Measurements from ENCODE around the gene MYH7B. TPM values are rescaled to one million over a fixed set of nuclear protein-coding genes. Genes with fewer than 3 reads are reported as not detected.

MYH7B gene
- total and polyA plus RNA-seq, 7 donors: 5.7 to 101 (median 11.5) TPM

DNA sequence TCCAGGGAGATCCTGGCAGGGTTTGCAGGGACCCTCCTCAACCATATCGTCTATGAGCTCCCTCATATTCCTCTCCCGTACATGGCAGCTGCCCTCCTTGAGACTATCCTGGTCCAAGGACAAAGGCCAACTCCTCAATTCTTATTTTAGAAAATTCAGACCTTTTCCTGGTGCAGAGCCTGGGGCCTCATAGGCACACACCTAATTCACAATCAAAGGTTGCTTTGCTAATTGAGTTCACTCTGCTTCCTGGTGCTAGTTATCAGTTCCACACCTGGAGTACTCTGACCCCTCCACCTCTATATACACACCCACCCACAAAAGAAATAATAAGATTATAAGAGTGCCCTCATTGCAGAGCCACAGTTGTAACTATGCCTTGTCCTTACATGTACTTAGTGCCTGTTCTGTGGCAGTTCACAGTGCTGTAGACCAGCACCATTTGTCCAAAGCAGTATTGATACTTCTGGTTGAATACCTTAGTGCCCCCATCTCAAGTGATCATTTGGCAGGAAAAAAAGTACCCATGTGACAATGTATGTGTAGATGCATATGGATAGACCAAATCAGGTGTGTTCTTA lies 38.8 kb upstream of the MYH7B start:
- intact Hi-C loops (cut with DNase I): no loop called here
- H3K36me3 ChIP-seq (ENCODE audit: insufficient read depth in 1 of 2, low read depth in 1 of 2): peaks cover 4 to 61% of the 10 kb centered on the region in 2 donors
- H3K4me1 ChIP-seq: peaks cover 33% of the 10 kb centered on the region

GRCh38 chr20:34920055-34920454 lies 35.6 kb upstream of the MYH7B start:
- Histone ChIP-seq H3K27ac (peak overlapping the region; percentile 11), H3K4me3 (no peak overlapping the region), H3K4me1 (peaks cover 36% of the 10 kb centered on the region), H3K36me3 (ENCODE audit: insufficient read depth in 1 of 2, low read depth in 1 of 2) (peaks cover 4 to 63% of the 10 kb centered on the region in 2 donors), H3K27me3 (ENCODE audit: insufficient read depth in 3 of 3, low read length in 2 of 3) (no peaks in the 10 kb centered on the region), H3K9me3 (no peaks in the 10 kb centered on the region)
- ATAC-seq (no peak), DNase-seq (no peak)
- no peak for TF ChIP-seq CTCF (IDR thresholded peaks at IDR 0.05)
- intact Hi-C loops (cut with DNase I): no loop called here

More for the DNA sequence above, 38.8 kb upstream of the MYH7B start:
- H3K27me3 ChIP-seq (ENCODE audit: insufficient read depth in 3 of 3, low read length in 2 of 3): no peaks in the 10 kb centered on the region
- H3K4me3 ChIP-seq: no peak overlapping the region
- ATAC-seq: no peak
- 43 to 59% (median 44%) methylated on average over 2 of the region's 2 CpGs for WGBS, 3 donors
- no peak for DNase-seq
- no peak for TF ChIP-seq CTCF (IDR thresholded peaks at IDR 0.05)
- H3K9me3 ChIP-seq: no peaks in the 10 kb centered on the region
- H3K27ac ChIP-seq: peak overlapping the region; percentile 9

DNA sequence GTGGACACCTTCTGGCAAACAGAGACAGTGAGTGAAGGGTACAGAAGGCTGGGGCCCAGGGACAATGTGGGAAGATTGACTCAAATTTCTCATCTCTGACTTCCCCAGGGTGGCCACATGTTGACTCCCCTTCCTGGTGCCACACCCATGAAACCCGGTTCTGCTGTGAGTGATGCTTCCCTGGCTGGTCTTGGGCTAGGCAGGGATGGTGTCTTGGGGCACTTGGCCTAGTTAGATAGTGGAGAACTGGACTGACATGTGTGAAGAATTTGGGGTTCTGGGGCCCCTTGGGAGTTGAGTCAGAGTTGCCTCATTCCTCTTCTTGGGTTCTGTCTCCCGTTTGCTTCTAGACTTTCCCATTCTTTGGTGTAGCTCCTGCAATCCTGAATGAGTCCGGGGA lies 34.2 kb upstream of the MYH7B start:
- Histone ChIP-seq H3K9me3 (no peaks in the 10 kb centered on the region), H3K36me3 (ENCODE audit: insufficient read depth in 1 of 2, low read depth in 1 of 2) (peaks cover 4 to 76% of the 10 kb centered on the region in 2 donors), H3K4me3 (no peak overlapping the region), H3K4me1 (peaks cover 34% of the 10 kb centered on the region), H3K27me3 (ENCODE audit: insufficient read depth in 3 of 3, low read length in 2 of 3) (no peaks in the 10 kb centered on the region), H3K27ac (peak overlapping the region; percentile 87)
- intact Hi-C loops (cut with DNase I): no loop called here
- DNase-seq (no peak), ATAC-seq (no peak)
- TF ChIP-seq CTCF (IDR thresholded peaks at IDR 0.05): no peak
- WGBS, 3 donors: 70 to 79% (median 72%) methylated on average over 3 of the region's 3 CpGs

- DNase-seq (no peak), ATAC-seq (peak; percentile 82 to 89 (median 86))
- Histone ChIP-seq H3K27me3 (ENCODE audit: insufficient read depth in 3 of 3, low read length in 2 of 3) (no peaks in the 10 kb centered on the region), H3K27ac (peak overlapping the region; percentile 87), H3K36me3 (ENCODE audit: insufficient read depth in 1 of 2, low read depth in 1 of 2) (peaks cover 4 to 84% of the 10 kb centered on the region in 2 donors), H3K9me3 (no peaks in the 10 kb centered on the region), H3K4me1 (peaks cover 34% of the 10 kb centered on the region), H3K4me3 (no peak overlapping the region)
- intact Hi-C loops (cut with DNase I): no loop called here
- 42 to 53% (median 52%) methylated on average over 5 of the region's 5 CpGs for WGBS, 3 donors
- no peak for TF ChIP-seq CTCF (IDR thresholded peaks at IDR 0.05)
Observed at GRCh38 chr20:34922654-34923381, 32.9 kb upstream of the MYH7B start.
